Hepatocyte (in vitro differentiated cells): ENCODE results near the gene ZNF234.

Experiments
- CTCF ChIP-seq: fragments of 200-600 bp; sonication (generic); IDR thresholded peaks from 2 replicates; pipeline ENCODE4 v1.5.1; 2016; ENCODE audit warnings: antibody characterized with exemption, mild to moderate bottlenecking; ENCODE audit not compliant: poor library complexity
- EZH2 ChIP-seq: fragments of 200-600 bp; sonication (generic); IDR thresholded peaks from 2 replicates; pipeline ENCODE4 v1.6.1; 2016; ENCODE audit warnings: antibody characterized with exemption, mild to moderate bottlenecking, borderline replicate concordance
- EZH2phosphoT487 ChIP-seq: fragments of 200-600 bp; sonication (generic); IDR thresholded peaks from one replicate; pipeline ENCODE4 v1.6.1; 2018; ENCODE audit warnings: antibody characterized with exemption, mild to moderate bottlenecking, low read depth, moderate library complexity; ENCODE audit not compliant: unreplicated experiment, severe bottlenecking

- TF ChIP-seq CTCF (no peak), EZH2 (no peak), EZH2phosphoT487 (no peak)
Observed at GRCh38 chr19:44192127-44192526, 50.8 kb downstream of the ZNF234 start.
